ENCODE results near the gene TLN1.

DNA sequence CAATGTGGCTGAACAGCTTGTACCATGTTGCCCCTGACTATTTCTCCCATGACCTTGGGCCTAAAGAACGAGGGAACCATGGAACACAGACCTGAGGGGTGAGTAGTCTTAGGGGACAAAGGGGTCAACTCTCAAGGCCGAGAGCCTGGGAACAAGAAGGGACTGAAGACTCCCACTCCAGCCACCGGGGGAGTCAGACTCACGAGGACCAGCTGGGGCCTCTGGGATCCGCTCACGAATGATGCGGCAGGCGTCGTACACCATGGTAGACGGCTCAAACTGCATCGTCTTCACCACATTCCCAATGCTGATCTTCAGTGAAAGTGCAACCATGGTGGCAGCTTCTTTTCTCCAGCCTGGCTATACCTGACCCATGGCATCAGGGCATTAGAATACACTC lies 6.6 kb downstream of the TLN1 start:
- TF ChIP-seq, protein P1, sequence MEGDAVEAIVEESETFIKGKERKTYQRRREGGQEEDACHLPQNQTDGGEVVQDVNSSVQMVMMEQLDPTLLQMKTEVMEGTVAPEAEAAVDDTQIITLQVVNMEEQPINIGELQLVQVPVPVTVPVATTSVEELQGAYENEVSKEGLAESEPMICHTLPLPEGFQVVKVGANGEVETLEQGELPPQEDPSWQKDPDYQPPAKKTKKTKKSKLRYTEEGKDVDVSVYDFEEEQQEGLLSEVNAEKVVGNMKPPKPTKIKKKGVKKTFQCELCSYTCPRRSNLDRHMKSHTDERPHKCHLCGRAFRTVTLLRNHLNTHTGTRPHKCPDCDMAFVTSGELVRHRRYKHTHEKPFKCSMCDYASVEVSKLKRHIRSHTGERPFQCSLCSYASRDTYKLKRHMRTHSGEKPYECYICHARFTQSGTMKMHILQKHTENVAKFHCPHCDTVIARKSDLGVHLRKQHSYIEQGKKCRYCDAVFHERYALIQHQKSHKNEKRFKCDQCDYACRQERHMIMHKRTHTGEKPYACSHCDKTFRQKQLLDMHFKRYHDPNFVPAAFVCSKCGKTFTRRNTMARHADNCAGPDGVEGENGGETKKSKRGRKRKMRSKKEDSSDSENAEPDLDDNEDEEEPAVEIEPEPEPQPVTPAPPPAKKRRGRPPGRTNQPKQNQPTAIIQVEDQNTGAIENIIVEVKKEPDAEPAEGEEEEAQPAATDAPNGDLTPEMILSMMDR (IDR thresholded peaks at IDR 0.05) = no peak
- TF ChIP-seq EP300 (IDR thresholded peaks at IDR 0.05) (no peak), POLR2AphosphoS5 (IDR thresholded peaks at IDR 0.05) (no peak)

All from esophagus muscularis mucosa (tissue), 4 donors.